Measurements from ENCODE around the gene NME5. TPM values are rescaled to one million over a fixed set of nuclear protein-coding genes. Genes with fewer than 3 reads are reported as not detected.

The NME5 gene
- total and polyA plus RNA-seq, 2 of the 13 experiments (the other 11 are each of a cell fraction or from before 2014, with no cell fraction given), result 0.18 TPM; not detected in 1

- intact Hi-C loops (cut with micrococcal nuclease; ENCODE audit: unreplicated experiment), result no loop called here
- POLR2A ChIA-PET, result no interaction called here
- peak overlapping the region; percentile 64 for H3K4me2 ChIP-seq (ENCODE audit: low read depth, low read length)
- no peaks in the 10 kb centered on the region for H3K27me3 ChIP-seq (ENCODE audit: control insufficient read depth in 1 of 2, insufficient read depth in 2 of 2, low read length in 2 of 2)
- WGBS (ENCODE audit: low lambda C conversion rate), result 62% methylated on average over 1 of the region's 1 CpG
- FAIRE-seq (no peak), ATAC-seq (no peak), DNase-seq (ENCODE audit: low spot score) (no peak)
- H2AFZ ChIP-seq (ENCODE audit: low read length), result no peak overlapping the region
- H4K20me1 ChIP-seq (ENCODE audit: insufficient read depth, low read length), result no peaks in the 10 kb centered on the region
- BruUV-seq (replicated peaks), result no TSS peak
- no peak overlapping the region for H3K4me3 ChIP-seq (replicated peaks in 1 of 3; ENCODE audit: insufficient read depth in 1 of 3, low read depth in 2 of 3, low read length in 3 of 3)
- H3K9me3 ChIP-seq (ENCODE audit: low read length), result no peaks in the 10 kb centered on the region
- H3K79me2 ChIP-seq (ENCODE audit: insufficient read depth, low read length), result no peaks in the 10 kb centered on the region
- in situ Hi-C loops (cut with HindIII; ENCODE audit: extremely low pct_ligation_motif_present, low pct_unique_long_range_greater_than_20kb), result no loop called here
- CTCF ChIA-PET (ENCODE audit: low intra/inter-chr PET ratio, low total read pairs), result no interaction called here
- H3K9ac ChIP-seq (ENCODE audit: insufficient read depth, low read depth, low read length), result no peak overlapping the region
- peak overlapping the region; percentile 56 for H3K27ac ChIP-seq (ENCODE audit: extremely low read length, insufficient read depth, low read length)
- no peaks in the 10 kb centered on the region for H3K36me3 ChIP-seq (replicated peaks in 1 of 2; ENCODE audit: control insufficient read depth in 1 of 2, insufficient read depth in 2 of 2, low read length in 2 of 2)
- peaks cover 24% of the 10 kb centered on the region for H3K4me1 ChIP-seq (ENCODE audit: insufficient read depth, low read length)
- TF ChIP-seq HOXA3 (CRISPR knock-in tag; IDR thresholded peaks at IDR 0.05) (no peak), ZNF629 (CRISPR knock-in tag; conservative IDR thresholded peaks at IDR 0.05) (peak; percentile 95), MNT (IDR thresholded peaks at IDR 0.05) (no peak), MZF1 (CRISPR knock-in tag; IDR thresholded peaks at IDR 0.05; ENCODE audit: borderline replicate concordance) (no peak), DMTF1 (CRISPR knock-in tag; IDR thresholded peaks at IDR 0.05) (no peak), CHD4 (IDR thresholded peaks at IDR 0.05; ENCODE audit: borderline replicate concordance, low read length) (peak; percentile 47; the same call in 1 of the 2 replicates), ZNF12 (CRISPR knock-in tag; IDR thresholded peaks at IDR 0.05) (no peak), GZF1 (CRISPR knock-in tag; IDR thresholded peaks at IDR 0.05) (no peak), HDAC1 (CRISPR knock-in tag; IDR thresholded peaks at IDR 0.05) (no peak), ZNF367 (CRISPR knock-in tag; IDR thresholded peaks at IDR 0.05; ENCODE audit: borderline replicate concordance) (no peak), ZXDC (CRISPR knock-in tag; IDR thresholded peaks at IDR 0.05) (no peak), ZNF678 (CRISPR knock-in tag; IDR thresholded peaks at IDR 0.05) (no peak), FOXP1 (IDR thresholded peaks at IDR 0.05) (no peak), FOXP1 (CRISPR knock-in tag; IDR thresholded peaks at IDR 0.05) (no peak), ELK4 (CRISPR knock-in tag; IDR thresholded peaks at IDR 0.05; ENCODE audit: borderline replicate concordance) (no peak), CAMTA2 (CRISPR knock-in tag; IDR thresholded peaks at IDR 0.05; ENCODE audit: borderline replicate concordance) (no peak), KAT8 (CRISPR knock-in tag; IDR thresholded peaks at IDR 0.05) (no peak), THYN1 (CRISPR knock-in tag; IDR thresholded peaks at IDR 0.05; ENCODE audit: borderline replicate concordance, low read depth) (no peak)
These were observed 32.0 kb downstream of the NME5 start for GRCh38 chr5:138107213-138107612.
